Measurements from ENCODE around the gene PAPPA2.
"Not testable (repeated sequence)": the region's sequence is repeated elsewhere in the genome, so short reads cannot be mapped to it uniquely, and the experiment has no call there.

Gene PAPPA2

GRCh38 chr1:176605176-176605575 lies 142.2 kb downstream of the PAPPA2 start:
- DNase-seq, result no peak

DNA sequence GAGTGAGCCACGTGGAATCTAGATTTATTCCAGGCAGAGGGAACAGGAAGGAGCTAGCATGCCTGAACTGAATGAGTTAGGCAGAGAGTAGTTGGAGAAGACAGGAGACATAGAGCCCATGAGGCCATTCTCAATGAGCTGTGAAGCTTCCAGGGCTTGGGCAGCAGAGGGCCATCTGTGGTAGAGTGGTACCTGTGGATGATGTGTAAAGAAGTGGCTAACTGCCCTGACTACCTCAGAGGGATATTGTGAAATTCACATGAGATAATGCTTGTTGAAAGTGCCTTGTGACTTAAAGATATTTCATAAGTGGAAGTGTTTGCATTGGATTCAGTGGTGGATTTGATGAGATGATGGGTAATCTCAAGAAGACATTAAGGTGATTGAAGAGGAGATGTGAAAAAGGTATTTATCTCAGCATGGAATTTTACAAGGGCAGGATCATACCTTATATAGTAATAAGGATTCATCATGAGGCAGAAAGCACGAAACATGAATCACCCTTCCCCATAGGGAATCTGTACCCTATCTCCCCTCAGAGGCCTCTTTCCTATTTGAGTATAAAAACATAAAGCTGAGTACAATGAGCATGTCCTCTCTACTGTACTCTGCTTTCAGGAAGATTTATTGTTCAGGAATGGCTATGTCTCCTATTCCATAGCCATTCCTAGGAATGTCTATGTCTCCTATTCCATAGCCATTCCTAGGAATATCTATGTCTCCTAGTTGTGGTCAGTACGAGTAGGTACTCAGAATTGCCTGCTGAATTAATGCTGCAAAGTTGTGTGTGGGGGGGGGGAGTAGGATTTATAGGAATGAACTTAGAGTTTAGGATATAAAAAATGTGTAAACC lies 146.8 kb downstream of the PAPPA2 start:
- no peak for DNase-seq

DNA sequence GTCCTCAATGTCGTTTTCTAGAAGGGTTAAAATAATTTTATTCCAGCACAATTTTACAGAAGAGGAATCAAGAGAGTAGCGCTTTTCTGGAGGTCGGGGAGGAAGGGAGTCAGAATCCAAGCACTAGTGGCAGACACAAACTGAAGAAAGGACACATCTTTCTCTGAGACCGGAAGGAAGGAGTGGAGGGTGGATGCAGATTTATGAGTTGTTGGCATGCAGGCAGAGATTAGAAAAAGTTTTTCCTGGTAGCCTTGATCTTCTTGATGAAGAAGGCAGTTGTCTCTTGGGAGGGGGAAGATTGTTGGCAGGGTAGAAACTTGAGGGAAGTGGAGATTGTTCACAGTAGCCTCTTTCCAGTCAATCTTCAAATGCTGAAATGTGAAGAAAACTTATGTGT lies 149.8 kb downstream of the PAPPA2 start:
- no peak for DNase-seq

DNA sequence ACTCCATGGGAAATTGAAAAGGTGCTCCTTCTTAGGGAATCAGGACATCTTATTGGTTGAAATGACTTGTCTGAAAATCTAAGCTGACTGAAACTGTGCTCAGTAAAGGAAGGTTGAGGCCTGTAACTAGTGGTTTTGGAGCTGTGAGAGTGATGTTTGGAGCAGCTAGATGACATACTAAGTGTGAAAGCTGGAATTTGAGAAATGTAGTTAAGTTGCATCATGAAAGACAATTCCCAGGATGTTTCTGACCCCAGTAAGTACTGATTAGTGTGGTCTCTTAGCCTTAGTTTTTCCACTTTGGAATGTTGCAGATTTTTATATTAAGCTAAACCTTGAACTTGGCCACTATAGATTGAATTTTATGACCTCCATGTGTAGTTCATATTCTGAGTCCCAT lies 154.9 kb downstream of the PAPPA2 start:
- no peak for DNase-seq

DNA sequence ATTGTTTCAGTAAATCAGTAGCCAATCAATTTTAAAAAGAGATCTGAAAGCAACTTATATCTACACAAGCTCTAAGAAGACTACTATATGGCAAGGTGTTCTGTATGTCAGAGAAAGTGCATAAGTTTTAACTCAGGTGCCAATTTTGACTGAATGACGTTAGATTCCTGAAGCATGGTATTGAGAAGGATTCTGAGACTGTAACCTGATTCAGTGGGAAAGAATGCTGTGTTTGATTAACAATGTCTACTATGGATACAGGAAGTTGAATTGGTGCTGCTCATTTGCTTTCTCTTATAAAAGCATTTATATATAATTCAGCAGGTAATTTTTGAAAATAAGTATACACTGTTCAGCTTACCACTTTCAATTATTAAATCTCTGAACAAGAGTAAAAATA lies 156.3 kb downstream of the PAPPA2 start:
- no peak for DNase-seq

- no peak for DNase-seq
Measured at GRCh38 chr1:176625365-176625764, 162.4 kb downstream of the PAPPA2 start.

- DNase-seq, result no peak
Measured at GRCh38 chr1:176626572-176627061, 163.6 kb downstream of the PAPPA2 start.

GRCh38 chr1:176628775-176629174 lies 165.8 kb downstream of the PAPPA2 start:
- DNase-seq, result no peak

DNA sequence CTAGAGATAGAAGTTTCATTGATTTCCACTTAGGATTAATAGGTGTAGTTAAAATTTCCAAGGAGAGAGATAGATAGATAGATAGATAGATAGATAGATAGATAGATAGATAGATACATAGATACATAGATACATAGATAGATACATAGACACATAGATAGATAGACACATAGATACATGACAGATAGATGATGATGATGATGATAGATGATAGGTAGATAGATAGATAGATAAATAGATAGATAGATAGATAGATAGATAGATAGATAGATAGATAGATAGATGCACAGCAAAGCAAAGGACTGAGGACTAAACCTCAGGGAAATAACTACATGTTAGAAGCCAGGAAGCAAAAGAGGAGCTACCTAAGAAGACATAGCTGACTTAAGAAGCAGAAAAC lies 171.8 kb downstream of the PAPPA2 start:
- DNase-seq, result not testable (repeated sequence)

- no peak for DNase-seq
Measured at GRCh38 chr1:176638713-176639526, 175.9 kb downstream of the PAPPA2 start.

GRCh38 chr1:176643536-176643935 lies 180.6 kb downstream of the PAPPA2 start:
- DNase-seq, result no peak

DNA sequence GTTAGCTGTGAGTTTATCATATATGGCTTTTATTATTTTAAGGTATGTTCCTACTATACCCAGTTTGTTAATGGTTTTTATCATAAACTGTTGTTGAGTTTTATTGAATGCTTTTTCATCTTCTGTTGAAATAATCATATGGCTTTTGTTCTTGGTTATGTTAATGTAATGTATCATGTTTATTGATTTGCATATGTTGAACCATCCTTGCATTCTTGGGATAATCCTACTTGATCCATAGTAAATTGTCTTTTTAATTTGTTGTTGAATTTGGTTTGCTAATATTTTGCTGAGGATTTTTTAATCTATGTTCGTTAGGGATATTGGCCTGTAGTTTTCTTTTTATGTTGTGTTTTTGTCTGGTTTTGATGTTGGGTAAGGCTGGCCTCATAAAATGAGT lies 185.6 kb downstream of the PAPPA2 start:
- no peak for DNase-seq

GRCh38 chr1:176656257-176656995 lies 193.5 kb downstream of the PAPPA2 start:
- DNase-seq, result no peak

DNA sequence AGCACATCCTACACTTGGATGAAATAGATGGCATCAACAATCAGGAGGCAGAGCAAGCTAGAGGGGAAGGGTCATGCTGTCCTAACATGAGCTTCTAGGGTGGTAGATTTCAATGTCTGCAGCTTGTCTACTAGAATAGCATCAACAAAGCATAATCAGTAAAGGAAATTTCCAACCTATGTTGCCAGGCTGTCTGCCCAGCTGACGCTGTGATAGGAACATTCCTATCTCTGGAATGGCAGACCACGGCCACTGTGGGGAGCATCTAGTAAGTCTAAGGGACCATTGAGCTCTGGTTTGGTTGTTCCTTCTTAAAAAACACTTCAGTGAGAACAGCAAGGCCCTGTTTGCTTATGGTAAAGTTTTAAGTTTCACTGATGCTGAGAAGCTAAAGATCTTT lies 206.8 kb downstream of the PAPPA2 start:
- DNase-seq, result no peak

GRCh38 chr1:176670853-176671252 lies 207.9 kb downstream of the PAPPA2 start:
- DNase-seq, result no peak

- no peak for DNase-seq
Measured at GRCh38 chr1:176682830-176683535, 220.0 kb downstream of the PAPPA2 start.

GRCh38 chr1:176691251-176692228 lies 228.6 kb downstream of the PAPPA2 start:
- peak; percentile 22 for DNase-seq

DNA sequence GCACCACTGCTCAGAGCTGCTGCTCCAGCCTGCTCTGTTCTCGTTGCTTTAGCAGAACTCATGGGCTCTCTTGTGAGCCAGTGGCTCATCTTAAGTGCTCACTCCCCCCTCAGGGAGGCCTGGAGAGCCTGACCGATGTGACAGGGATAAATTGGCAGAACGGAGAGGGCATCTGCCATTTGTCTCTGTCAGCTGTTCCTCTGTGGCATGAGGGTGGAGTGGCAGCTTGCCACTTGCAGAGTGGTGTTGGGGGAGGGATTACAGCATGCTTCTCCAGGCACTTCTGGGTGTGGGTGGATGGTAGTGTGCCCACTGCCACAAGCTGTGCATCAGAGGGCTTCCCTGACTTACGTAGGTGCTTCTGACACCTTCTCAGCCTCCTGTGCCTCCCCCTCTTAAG lies 229.5 kb downstream of the PAPPA2 start:
- no peak for DNase-seq

DNA sequence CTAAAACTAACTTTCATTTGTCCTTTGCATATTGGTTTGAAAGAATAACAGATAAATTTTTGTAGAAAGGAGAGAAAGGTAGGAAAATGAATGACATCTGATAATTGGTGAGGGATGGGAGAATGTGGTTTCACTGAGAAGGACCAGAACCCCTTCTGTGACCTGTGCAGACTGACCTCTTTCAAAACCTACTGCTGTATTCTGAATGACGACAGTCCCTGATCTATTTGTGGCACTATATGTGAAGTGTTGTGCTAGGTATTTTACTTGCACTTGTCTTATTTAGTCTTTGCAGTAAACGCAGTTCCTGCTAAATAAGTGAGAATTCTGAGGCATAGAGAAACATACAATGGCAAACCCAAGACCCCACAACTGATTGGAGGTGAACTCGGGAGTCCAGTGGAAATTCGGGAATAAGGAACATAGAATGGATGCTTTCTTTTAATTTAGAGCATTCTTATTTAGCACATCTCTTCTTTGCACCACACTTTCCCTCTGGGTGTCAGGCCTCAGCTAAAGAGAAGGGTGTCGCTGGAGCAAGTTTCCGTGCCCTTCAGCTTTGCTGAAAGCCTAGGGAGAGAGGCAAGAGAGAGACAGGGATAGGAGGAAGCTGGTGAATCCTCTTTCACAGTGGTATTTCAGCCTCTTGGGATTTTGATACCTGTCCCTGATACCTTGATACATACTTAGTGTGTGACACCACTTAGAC lies 230.2 kb downstream of the PAPPA2 start:
- no peak for DNase-seq

DNA sequence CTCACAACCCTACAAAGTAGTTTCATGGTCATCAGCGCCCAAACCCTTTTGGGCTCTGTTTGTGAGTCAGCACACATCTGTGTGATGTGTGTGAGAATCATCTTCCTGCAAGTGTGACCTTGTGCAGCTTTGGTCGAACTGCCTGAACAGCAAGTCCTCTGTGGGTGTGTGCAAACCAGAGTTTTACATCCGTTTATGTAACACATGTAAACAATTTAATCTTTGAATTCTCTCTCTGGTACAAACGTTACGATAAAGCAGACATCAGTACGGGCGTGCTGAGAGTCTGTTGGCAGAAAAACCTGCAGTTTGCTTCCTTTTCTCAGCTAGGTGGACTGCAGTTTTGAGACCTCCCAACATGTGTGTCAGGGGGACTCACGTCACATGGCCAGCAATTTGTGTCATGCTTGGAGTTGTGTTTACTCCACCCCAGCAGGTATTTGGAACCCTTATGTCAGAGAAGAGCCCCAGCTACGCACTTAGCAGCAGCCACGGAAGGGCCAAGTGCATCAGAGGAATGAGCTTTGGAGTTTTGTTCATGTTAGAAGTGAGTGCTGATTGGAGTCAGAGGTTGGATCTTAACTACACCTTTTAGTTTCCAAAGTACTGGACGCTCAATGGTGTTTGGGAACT lies 230.8 kb downstream of the PAPPA2 start:
- no peak for DNase-seq

All from NCI-H1417 treated with DMSO at 0.1 percent for 48 hours (cell line).